ENCODE data around the gene VSTM2B.

The VSTM2B gene

DNA sequence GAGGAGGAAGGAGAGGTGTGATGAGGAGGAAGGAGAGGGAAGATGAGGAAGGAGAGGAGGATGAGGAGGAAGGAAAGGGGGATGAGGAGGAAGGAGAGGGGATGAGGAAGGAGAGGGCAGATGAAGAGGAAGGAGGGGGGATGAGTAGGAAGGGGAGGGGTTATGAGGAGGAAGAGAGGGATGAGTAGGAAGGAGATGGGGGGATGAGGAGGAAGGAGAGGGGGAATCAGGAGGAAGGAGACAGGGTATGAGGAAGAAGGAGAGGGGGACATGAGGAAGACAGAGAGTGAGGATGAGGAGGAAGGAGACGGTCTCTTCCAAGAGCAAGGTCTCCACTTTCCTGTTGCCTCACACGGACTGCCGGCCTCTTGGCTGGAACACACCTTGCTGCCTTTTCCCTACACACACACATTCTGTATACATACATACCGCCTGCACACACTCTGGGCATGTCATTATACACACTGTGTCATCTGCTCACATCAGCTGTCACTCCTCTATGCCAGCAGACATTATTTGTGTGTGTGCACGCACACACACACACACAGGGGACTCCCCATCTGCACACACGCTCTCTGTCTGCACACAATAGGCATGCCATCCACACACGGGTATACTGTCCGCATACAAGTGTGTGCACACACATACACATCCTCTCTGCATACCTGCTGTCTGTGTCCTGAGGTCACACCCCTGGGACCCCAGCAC is 11.1 kb upstream of the VSTM2B start:
- no peak for DNase-seq (ENCODE audit: low read depth)
- TF ChIP-seq, protein P1, sequence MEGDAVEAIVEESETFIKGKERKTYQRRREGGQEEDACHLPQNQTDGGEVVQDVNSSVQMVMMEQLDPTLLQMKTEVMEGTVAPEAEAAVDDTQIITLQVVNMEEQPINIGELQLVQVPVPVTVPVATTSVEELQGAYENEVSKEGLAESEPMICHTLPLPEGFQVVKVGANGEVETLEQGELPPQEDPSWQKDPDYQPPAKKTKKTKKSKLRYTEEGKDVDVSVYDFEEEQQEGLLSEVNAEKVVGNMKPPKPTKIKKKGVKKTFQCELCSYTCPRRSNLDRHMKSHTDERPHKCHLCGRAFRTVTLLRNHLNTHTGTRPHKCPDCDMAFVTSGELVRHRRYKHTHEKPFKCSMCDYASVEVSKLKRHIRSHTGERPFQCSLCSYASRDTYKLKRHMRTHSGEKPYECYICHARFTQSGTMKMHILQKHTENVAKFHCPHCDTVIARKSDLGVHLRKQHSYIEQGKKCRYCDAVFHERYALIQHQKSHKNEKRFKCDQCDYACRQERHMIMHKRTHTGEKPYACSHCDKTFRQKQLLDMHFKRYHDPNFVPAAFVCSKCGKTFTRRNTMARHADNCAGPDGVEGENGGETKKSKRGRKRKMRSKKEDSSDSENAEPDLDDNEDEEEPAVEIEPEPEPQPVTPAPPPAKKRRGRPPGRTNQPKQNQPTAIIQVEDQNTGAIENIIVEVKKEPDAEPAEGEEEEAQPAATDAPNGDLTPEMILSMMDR (IDR thresholded peaks at IDR 0.05; ENCODE audit: low read length, missing control alignments) = no peak
- no peak overlapping the region for H3K4me3 ChIP-seq (replicated peaks; ENCODE audit: low read depth, low read length)

DNA sequence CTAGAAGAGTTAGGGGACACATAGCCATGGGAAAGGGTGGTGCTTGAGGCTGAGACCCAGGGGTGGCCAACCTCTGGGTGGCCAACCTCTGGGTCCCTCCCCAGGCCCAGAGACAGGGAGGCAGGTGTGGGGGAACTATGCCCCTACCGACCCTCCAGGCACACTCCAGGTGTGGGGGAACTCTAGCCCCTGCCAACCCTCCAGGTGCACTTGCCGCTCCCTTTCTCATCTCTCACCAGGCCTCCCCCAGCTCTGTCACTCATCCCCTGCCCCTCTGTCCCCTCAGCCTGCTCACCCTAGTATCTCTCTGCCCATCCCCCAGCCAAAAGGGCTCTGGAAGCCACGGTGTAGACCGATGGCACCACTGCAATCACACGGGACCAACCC is 10.6 kb upstream of the VSTM2B start:
- H3K4me3 ChIP-seq (replicated peaks; ENCODE audit: low read depth, low read length) = no peak overlapping the region
- DNase-seq (ENCODE audit: low read depth) = no peak
- TF ChIP-seq, protein P1 (IDR thresholded peaks at IDR 0.05; ENCODE audit: low read length, missing control alignments) = no peak

DNA sequence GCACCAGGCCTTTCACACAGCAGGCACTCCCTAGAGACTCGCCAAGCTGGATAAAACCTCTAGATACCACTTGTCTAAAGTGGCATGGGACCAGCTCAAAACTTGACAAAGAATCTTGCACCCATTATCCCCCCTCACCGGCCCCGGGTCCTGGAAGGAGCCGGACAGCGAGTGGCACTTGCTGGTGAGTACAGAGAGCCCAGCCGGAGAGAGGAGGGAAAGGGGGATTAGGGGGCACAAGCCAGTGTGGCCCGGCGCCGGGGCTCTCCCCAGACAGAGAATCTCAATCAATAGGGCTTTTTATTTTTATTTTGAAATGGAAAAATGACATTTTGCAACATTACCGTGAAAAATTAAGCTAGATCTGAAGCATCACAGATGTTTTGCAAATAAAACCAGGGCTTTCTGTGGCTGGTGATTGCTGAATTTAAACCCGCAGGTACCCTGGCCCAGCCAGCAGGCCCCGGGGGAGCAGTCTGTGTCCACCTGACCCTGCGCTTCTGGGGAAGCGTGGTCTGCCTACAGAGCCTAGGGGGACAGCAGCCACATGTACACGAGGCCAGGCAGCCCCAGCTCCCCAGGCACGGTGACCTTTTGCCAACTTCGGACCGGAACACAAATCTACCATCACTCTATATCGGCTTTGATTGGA is 10.0 kb upstream of the VSTM2B start:
- no peak for DNase-seq (ENCODE audit: low read depth)
- TF ChIP-seq, protein P1 (IDR thresholded peaks at IDR 0.05; ENCODE audit: low read length, missing control alignments) = no peak
- no peak overlapping the region for H3K4me3 ChIP-seq (replicated peaks; ENCODE audit: low read depth, low read length)

DNA sequence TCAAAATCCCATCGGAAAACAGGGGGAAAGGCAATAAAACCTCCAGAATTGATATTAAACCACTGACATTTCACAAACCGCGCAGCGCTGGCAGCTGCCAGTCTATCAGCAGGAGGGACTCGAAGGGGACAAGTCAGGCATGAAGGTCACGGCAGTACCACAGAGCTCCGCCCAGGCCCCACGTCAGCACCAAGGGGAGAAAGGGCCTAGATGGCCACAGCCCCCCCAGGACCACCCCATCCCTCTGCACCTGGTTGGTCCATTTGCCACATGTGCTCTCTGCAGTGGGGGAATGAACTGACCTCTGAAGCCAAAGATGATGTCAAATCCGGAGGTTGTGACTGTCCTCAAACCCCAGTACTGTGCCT is 9.5 kb upstream of the VSTM2B start:
- TF ChIP-seq, protein P1 (IDR thresholded peaks at IDR 0.05; ENCODE audit: low read length, missing control alignments) = no peak
- H3K4me3 ChIP-seq (replicated peaks; ENCODE audit: low read depth, low read length) = no peak overlapping the region
- DNase-seq (ENCODE audit: low read depth) = no peak

DNA sequence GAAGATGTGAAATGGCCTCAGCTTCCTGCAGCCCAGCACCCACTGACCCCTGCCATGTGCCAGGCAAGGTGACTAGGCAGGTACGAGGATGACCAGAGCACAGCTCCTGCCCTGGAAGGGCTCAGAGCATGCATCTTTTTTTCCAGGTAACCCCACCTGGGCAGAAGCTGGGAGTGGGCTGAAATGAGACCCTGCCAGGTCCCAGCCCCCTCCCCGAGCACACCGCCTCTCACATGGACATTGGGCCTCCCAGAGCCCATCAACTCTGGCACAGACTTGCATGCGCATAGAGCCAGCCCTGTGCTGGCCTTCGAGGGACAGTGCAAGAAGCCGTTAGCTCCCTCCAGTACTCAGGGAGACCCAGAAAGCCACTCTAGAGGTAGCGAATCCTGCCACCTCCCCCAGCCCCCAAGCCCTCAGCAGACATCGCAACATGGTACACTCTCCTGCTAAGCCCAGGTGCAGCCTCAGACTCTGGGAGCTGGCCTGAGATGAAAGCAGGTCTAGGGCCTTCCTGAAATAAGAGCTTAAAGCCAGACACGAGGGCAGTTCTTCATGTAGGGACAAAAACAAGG is 8.9 kb upstream of the VSTM2B start:
- no peak for DNase-seq (ENCODE audit: low read depth)
- H3K4me3 ChIP-seq (replicated peaks; ENCODE audit: low read depth, low read length) = no peak overlapping the region
- TF ChIP-seq, protein P1 (IDR thresholded peaks at IDR 0.05; ENCODE audit: low read length, missing control alignments) = no peak

DNA sequence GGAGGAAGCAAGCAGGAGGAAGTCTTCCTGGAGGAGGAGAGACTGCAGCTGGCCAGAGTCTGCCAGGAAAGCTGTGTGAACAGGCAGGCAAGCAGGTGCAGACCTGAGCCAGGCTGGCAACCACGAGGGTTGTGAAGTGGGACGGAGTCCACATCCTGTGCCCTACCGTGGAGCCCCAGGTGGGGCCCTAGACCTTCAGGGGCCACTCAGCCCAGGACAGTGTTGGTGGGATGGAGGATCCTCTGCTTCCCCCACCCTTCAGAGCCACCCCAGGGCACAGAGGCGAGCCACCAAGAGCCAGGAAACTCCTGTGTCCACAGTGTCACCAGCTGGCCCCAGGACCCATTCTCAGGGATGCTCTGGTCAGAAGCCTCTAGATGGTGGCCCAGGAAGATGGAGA is 8.4 kb upstream of the VSTM2B start:
- H3K4me3 ChIP-seq (replicated peaks; ENCODE audit: low read depth, low read length) = no peak overlapping the region
- TF ChIP-seq, protein P1 (IDR thresholded peaks at IDR 0.05; ENCODE audit: low read length, missing control alignments) = no peak
- DNase-seq (ENCODE audit: low read depth) = no peak
